HFF-Myc (cell line): ENCODE results near the gene NR2E1.
A peak's percentile ranks its signal among the peaks of the same experiment; 100 is the strongest.

Experiments used
- DNase-seq: peaks from one replicate; pipeline ENCODE4 v3.0.0-alpha.2; 2011; ENCODE audit warnings: low read depth; ENCODE audit errors: extremely low read depth
- H3K4me3 ChIP-seq: replicated peaks from 2 replicates; pipeline ENCODE4 v1.5.1; 2011; ENCODE audit warnings: low read depth, mild to moderate bottlenecking, control low read depth, low read length
- CTCF ChIP-seq: IDR thresholded peaks from 2 replicates; pipeline ENCODE4 v1.5.1; 2012; ENCODE audit warnings: mild to moderate bottlenecking, low read depth, low read length, control low read depth; ENCODE audit errors: missing control alignments

Gene NR2E1

DNA sequence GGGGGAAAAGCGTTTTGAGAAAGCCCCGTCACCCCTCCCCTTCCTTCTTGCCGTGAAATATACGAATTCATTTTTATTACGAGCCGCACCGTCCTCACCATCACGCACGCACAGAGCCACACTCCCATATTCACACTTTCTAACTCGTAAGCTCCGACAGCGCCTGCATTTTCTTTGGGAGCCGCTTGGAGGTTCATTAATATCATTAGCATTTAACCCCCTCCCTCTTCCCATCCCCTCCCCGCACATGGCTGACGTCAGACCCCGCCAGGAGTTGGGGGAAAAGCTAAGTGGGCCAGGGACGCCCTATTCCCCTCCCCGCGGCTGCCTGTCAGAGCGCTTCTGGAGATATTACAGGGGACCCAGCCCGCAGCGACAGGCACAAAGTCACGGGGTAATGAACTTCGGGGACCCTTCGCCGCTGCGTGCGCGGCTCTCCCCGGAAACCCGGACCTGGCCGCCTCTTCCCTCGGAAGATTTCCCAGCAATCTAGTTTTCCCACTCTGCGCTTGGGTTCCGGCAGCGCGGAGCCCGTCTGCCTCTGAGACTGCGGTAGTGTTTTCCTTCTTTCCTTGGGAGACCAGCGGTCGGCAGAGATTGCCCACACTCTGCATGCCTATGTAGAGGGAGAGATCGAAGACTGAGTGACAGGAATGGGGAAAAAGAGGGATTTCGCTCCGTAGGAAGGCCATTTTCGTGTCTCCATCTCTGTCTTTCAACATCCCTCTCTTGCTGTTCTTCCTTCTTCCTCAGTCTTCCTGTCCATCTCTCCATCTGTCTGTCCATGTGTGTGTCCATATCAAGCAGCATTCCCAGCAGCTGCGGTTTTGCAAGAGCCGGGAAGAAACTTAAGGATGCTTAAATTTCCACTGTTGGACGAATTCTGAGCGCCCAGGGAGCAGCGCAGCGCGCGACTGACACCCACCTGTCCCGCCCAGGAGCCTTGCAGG lies at the start of gene NR2E1:
Gene NR2E1, plus strand, starts transcription at position 309 of the 950 bp plus-strand sequence. CDS start 744 bp downstream, outside the sequence.
- DNase-seq, result no peak
- no peak for TF ChIP-seq CTCF
- no peak within 1 kb of the TSS for H3K4me3 ChIP-seq

GRCh38 chr6:108116546-108117426 lies 49.0 kb upstream of the NR2E1 start:
- no peak overlapping the region for H3K4me3 ChIP-seq
- DNase-seq, result no peak
- TF ChIP-seq CTCF, result no peak

- H3K4me3 ChIP-seq, result peak overlapping the region; percentile 41
- DNase-seq, result no peak
Observed at GRCh38 chr6:108117427-108118358, 48.1 kb upstream of the NR2E1 start.

GRCh38 chr6:108118359-108118724 lies 47.5 kb upstream of the NR2E1 start:
- TF ChIP-seq CTCF, result no peak
- no peak for DNase-seq
- H3K4me3 ChIP-seq, result peak overlapping the region; percentile 41

More at GRCh38 chr6:108117427-108118358, 48.1 kb upstream of the NR2E1 start:
- no peak for TF ChIP-seq CTCF

GRCh38 chr6:108118810-108119768 lies 46.7 kb upstream of the NR2E1 start:
- DNase-seq, result no peak
- no peak for TF ChIP-seq CTCF
- H3K4me3 ChIP-seq, result 0 out of 2 replicates have a peak overlapping the region, but pooled peaks have one; percentile 0
